ENCODE measurements around the gene RFXAP. TPM values are rescaled to one million over a fixed set of nuclear protein-coding genes. Genes with fewer than 3 reads are reported as not detected.

The RFXAP gene
- total and polyA plus RNA-seq, 2 of the 4 experiments (the other 2 are of a cell fraction) = 0.54 to 2.7 TPM

GRCh38 chr13:36872621-36873020 lies 53.6 kb downstream of the RFXAP start:
- no peak overlapping the region for H3K56ac ChIP-seq (ENCODE audit: extremely low read depth, insufficient read depth, low read length)
- H4K20me1 ChIP-seq (ENCODE audit: insufficient read depth, low read length) = no peaks in the 10 kb centered on the region
- no CpG with 5 or more reads among the region's 10 CpGs for WGBS, 2 experiments (ENCODE audit: extremely low coverage in 2 of 2, insufficient read length in 1 of 2)
- DNase-seq (no peak), ATAC-seq (ENCODE audit: low read depth) (no peak)
- no peak overlapping the region for H2BK20ac ChIP-seq (ENCODE audit: low read depth, low read length)
- H3K27ac ChIP-seq (ENCODE audit: insufficient read depth, low read length) = no peak overlapping the region
- H3K23ac ChIP-seq (ENCODE audit: low read depth, low read length) = no peak overlapping the region
- H3K4ac ChIP-seq (ENCODE audit: low read depth, low read length) = no peak overlapping the region
- H2AFZ ChIP-seq (replicated peaks; ENCODE audit: low read length, poor library complexity) = no peak overlapping the region
- no peaks in the 10 kb centered on the region for H3K9me3 ChIP-seq (ENCODE audit: control insufficient read depth, insufficient read depth, low read length)
- H3K4me3 ChIP-seq (ENCODE audit: insufficient read depth, low read depth, low read length) = no peak overlapping the region
- TF ChIP-seq RFX5 (IDR thresholded peaks at IDR 0.05; ENCODE audit: low read depth, low read length) (no peak), POLR2A (IDR thresholded peaks at IDR 0.05; ENCODE audit: low read depth, low read length) (no peak), NFE2L2 (IDR thresholded peaks at IDR 0.05; ENCODE audit: low read depth, low read length) (no peak), RAD21 (IDR thresholded peaks at IDR 0.05; ENCODE audit: low read length) (no peak), SMC3 (IDR thresholded peaks at IDR 0.05; ENCODE audit: low read depth, low read length) (no peak), FOS (IDR thresholded peaks at IDR 0.05; ENCODE audit: low read depth, low read length) (no peak), CTCF (conservative IDR thresholded peaks at IDR 0.05; ENCODE audit: low read depth, low read length) (no peak), MAZ (IDR thresholded peaks at IDR 0.05; ENCODE audit: borderline replicate concordance, low read depth, low read length) (no peak), MAFK (IDR thresholded peaks at IDR 0.05; ENCODE audit: low read depth, low read length) (no peak)
- no peak overlapping the region for H2BK15ac ChIP-seq (ENCODE audit: low read depth, low read length)
- H3K4me2 ChIP-seq (ENCODE audit: low read depth, low read length) = no peak overlapping the region
- H3K36me3 ChIP-seq (ENCODE audit: control insufficient read depth, insufficient read depth, low read length) = peaks cover 20% of the 10 kb centered on the region
- H4K5ac ChIP-seq (ENCODE audit: low read depth, low read length) = no peak overlapping the region
- no peaks in the 10 kb centered on the region for H3K27me3 ChIP-seq (ENCODE audit: control insufficient read depth, insufficient read depth, low read length)
- no peak overlapping the region for H2AK5ac ChIP-seq (ENCODE audit: low read depth, low read length)
- intact Hi-C loops (cut with micrococcal nuclease) (no loop called here), dilution Hi-C loops (cut with HindIII; ENCODE audit: low sequenced_read_pairs, unreplicated experiment) (loop anchor here (25.0 kb wide), 1 partner anchor 115 kb away; the partner anchor contains the start of gene ALG5), in situ Hi-C loops (cut with MboI; ENCODE audit: low sequenced_read_pairs) (no loop called here)
- no peak overlapping the region for H2BK120ac ChIP-seq (ENCODE audit: low read depth, low read length)
- H3K4me1 ChIP-seq (ENCODE audit: control insufficient read depth, insufficient read depth, low read length) = peaks cover 2% of the 10 kb centered on the region; the same call in 1 of the 2 replicates
- no peak overlapping the region for H4K8ac ChIP-seq (ENCODE audit: low read depth in 2 of 2, low read length in 2 of 2)
- H2AK9ac ChIP-seq (replicated peaks; ENCODE audit: low read depth, low read length, poor library complexity) = no peak overlapping the region
- no peak overlapping the region for H4K91ac ChIP-seq (ENCODE audit: insufficient read depth, low read depth, low read length)
- H2BK5ac ChIP-seq (ENCODE audit: low read depth, low read length, poor library complexity, severe bottlenecking) = no peak overlapping the region
- BruUV-seq (replicated peaks) = no TSS peak
- no peaks in the 10 kb centered on the region; the same call in 1 of the 2 replicates for H3K9me1 ChIP-seq (ENCODE audit: insufficient read depth, low read length)
- H3K18ac ChIP-seq (ENCODE audit: low read depth, low read length) = no peak overlapping the region
- POLR2A ChIA-PET (ENCODE audit: unreplicated experiment) = no interaction called here
- CTCF ChIA-PET = interaction anchor here (0.7 kb wide), 1 partner anchor 29 kb away, joined by 3 read pairs; no protein-coding TSS in a partner anchor
- H3K14ac ChIP-seq (replicated peaks; ENCODE audit: low read depth, low read length) = no peak overlapping the region
- no peak overlapping the region for H3K9ac ChIP-seq (ENCODE audit: low read depth, low read length)
- H3K79me1 ChIP-seq (ENCODE audit: low read depth in 1 of 2, low read length in 2 of 2) = peaks cover 5 to 6% of the 10 kb centered on the region in 2 experiments; a peak in 3 of 4 replicates

Data from IMR-90 (cell line).